CD1c-positive myeloid dendritic cell (primary cell): Measurements from ENCODE around the gene FOXO1.
A peak's percentile ranks its signal among the peaks of the same experiment; 100 is the strongest.

Experiments used
- DNase-seq: peaks from one replicate; pipeline ENCODE4 v3.0.0-alpha.2; 2016; ENCODE audit errors: extremely low spot score

FOXO1 gene

DNA sequence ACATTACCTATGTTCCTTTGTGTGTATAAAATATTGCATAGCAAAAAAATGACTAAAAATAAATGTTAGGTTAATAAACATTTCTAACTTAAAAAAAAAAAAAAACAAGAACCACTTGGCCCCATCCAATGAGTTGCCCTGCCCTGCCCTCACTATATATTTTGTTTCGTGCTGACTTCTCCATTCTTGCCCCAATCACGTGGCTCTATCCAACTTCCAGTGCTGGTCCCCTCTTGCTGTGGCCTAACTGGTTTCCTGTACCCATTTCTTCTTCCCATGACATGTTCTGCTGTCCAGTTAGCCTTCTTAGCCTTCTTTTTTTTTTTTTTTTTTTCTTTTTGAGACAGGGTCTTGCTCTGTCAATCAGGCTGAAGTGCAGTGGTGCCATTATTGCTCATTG lies 151.6 kb downstream of the FOXO1 start:
- DNase-seq = peak; percentile 9

DNA sequence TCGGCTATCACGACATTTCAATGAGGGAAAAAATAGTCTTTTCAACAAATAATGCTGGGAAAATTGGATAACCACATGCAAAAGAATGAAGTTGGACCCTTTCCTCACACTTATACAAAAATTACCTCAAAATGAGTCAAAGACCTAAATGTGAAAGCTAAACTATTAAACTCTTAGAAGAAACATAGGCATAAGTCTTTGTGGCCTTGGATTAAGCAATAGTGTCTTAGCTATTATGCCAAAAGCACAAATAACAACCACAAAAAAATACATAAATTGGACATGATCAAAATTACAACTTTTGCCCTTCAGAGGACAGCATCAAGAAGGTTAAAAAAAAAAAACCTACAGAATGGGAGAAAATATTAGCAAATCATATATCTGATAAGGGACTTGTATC lies 156.6 kb downstream of the FOXO1 start:
- DNase-seq = no peak

DNA sequence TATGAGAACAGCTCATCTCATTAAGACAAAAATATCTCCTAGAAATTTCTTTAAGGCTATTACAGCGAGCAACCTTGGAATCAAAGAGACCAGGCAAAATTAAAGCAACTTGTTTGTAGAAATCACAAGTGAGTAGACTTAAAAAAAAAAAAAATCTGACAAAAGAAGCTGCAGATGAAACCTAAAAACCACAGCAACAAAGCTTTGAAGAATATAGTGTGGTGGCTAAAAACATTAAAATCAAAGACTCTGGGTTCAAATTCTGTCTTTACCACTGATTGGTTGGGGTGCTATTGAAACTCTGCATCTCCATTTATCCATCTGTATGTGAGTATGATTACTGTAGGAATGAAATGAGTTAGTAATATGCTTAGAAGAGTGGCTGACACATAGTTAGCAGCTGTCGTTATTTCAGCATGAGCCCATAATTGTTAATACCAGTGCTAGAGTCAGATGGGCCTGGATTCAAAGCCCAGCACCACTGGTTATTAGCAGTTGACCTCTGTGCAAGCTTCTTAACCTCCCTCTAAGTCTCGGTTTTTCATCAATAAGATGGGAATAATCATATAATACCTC lies 157.6 kb downstream of the FOXO1 start:
- DNase-seq = no peak

DNA sequence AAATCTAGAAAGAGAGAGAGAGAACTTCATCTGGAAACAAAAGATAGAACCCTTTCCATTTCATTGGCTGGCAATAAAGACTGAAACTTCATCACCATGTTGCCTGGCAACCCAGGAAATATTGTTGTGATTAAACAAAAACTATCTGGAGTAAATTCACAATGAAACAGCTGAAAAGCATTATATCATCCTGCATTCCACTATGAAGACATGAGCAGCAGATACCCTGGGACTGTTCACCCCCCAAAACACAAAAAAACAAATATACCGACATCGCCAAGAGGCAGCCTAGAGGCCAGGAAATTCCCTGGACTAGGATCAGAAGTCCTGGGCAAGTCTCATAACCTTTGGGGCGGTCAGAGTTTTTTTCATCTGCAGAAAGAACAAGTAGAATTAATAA lies 158.3 kb downstream of the FOXO1 start:
- no peak for DNase-seq

DNA sequence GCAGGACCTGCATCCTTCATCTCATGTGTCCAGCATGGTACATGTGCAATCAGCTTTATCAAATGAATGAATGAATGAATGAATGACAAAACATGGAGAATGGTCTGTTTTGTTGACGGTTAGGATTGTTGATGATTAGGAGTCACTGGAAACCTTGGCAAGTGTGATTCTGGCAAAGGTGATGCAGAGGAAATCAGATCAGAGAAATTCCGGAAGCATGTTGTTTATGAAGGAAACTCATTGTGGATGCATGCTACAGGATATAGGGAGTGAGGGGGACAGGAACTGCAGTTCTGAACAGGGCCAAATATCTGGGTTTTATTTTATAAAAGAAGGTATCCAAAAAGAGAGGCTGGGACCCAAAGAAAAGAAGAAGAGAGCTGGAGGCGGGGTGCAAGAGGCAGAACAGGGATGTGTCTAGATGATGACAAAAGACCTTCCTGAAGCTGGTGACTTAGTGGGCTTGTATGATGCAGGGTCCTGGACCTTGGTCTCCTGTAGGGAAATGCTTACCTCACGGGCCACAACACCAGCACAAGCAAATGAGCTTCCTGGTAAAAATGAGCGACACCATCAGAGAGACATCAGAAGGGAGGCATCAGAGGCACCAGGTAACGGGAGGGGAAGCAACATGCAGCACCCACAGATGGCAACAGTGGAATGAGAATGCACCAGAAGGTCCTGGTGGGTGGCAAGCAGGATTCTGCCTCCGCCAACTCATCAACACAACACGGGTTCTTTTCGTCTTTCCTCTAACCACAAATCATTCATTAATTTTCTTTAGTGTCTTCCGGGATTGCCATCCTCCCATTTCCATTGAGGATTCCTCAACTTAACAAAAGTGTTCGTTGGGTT lies 159.6 kb downstream of the FOXO1 start:
- no peak for DNase-seq
